CD1c-positive myeloid dendritic cell (primary cell): ENCODE results near the gene SPATA32.
"Not testable (repeated sequence)": the region's sequence is repeated elsewhere in the genome, so short reads cannot be mapped to it uniquely, and the experiment has no call there.

Experiments used
- DNase-seq: peaks from one replicate; pipeline ENCODE4 v3.0.0-alpha.2; 2016; ENCODE audit errors: extremely low spot score

SPATA32 gene

GRCh38 chr17:45270828-45271418 is 9.0 kb upstream of the SPATA32 start:
- peak; percentile 38 for DNase-seq

- DNase-seq = no peak
These were observed 8.0 kb upstream of the SPATA32 start for GRCh38 chr17:45269912-45270311.

- DNase-seq = no peak
These were observed 5.7 kb upstream of the SPATA32 start for GRCh38 chr17:45267436-45268055.

GRCh38 chr17:45266372-45266926 is 4.6 kb upstream of the SPATA32 start:
- DNase-seq = no peak

- no peak for DNase-seq
These were observed 3.9 kb upstream of the SPATA32 start for GRCh38 chr17:45265821-45266220.

GRCh38 chr17:45264988-45265387 is 3.1 kb upstream of the SPATA32 start:
- no peak for DNase-seq

- DNase-seq = no peak
These were observed 2.5 kb upstream of the SPATA32 start for GRCh38 chr17:45264430-45264829.

- no peak for DNase-seq
These were observed 1.6 kb upstream of the SPATA32 start for GRCh38 chr17:45263477-45263860.

GRCh38 chr17:45262516-45263476 is 902 bp upstream of the SPATA32 start:
- no peak for DNase-seq

GRCh38 chr17:45260204-45260783 is 1.6 kb downstream of the SPATA32 start:
- no peak for DNase-seq

GRCh38 chr17:45258981-45259380 is 2.9 kb downstream of the SPATA32 start:
- DNase-seq = peak; percentile 57

GRCh38 chr17:45257115-45257514 is 4.8 kb downstream of the SPATA32 start:
- no peak for DNase-seq

- DNase-seq = peak; percentile 22
These were observed 5.6 kb downstream of the SPATA32 start for GRCh38 chr17:45256114-45256966.

GRCh38 chr17:45255358-45255757 is 6.5 kb downstream of the SPATA32 start:
- no peak for DNase-seq

- no peak for DNase-seq
These were observed 8.0 kb downstream of the SPATA32 start for GRCh38 chr17:45253879-45254278.

GRCh38 chr17:45253237-45253636 is 8.7 kb downstream of the SPATA32 start:
- not testable (repeated sequence) for DNase-seq

- DNase-seq = no peak
These were observed 10.0 kb downstream of the SPATA32 start for GRCh38 chr17:45251931-45252330.

- DNase-seq = peak; percentile 66
These were observed 13.5 kb downstream of the SPATA32 start for GRCh38 chr17:45248132-45248957.

- peak; percentile 94 for DNase-seq
These were observed 14.3 kb downstream of the SPATA32 start for GRCh38 chr17:45247429-45248131.
